Stimulated activated CD4-positive, alpha-beta T cell treated with anti-CD3 and anti-CD28 coated beads, Interleukin-15, amount 100 ng/mL, for 1 hour (primary cell): ENCODE results near the gene TRIM44.
A peak's percentile ranks its signal among the peaks of the same experiment; 100 is the strongest.

Experiments used
- DNase-seq, 2 donors: peaks; one replicate each; pipeline ENCODE4 v3.0.0-alpha.2; 2020; ENCODE audit warnings: low read depth in 1 of 2, low spot score in 1 of 2

The TRIM44 gene, protein sequence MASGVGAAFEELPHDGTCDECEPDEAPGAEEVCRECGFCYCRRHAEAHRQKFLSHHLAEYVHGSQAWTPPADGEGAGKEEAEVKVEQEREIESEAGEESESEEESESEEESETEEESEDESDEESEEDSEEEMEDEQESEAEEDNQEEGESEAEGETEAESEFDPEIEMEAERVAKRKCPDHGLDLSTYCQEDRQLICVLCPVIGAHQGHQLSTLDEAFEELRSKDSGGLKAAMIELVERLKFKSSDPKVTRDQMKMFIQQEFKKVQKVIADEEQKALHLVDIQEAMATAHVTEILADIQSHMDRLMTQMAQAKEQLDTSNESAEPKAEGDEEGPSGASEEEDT

DNA sequence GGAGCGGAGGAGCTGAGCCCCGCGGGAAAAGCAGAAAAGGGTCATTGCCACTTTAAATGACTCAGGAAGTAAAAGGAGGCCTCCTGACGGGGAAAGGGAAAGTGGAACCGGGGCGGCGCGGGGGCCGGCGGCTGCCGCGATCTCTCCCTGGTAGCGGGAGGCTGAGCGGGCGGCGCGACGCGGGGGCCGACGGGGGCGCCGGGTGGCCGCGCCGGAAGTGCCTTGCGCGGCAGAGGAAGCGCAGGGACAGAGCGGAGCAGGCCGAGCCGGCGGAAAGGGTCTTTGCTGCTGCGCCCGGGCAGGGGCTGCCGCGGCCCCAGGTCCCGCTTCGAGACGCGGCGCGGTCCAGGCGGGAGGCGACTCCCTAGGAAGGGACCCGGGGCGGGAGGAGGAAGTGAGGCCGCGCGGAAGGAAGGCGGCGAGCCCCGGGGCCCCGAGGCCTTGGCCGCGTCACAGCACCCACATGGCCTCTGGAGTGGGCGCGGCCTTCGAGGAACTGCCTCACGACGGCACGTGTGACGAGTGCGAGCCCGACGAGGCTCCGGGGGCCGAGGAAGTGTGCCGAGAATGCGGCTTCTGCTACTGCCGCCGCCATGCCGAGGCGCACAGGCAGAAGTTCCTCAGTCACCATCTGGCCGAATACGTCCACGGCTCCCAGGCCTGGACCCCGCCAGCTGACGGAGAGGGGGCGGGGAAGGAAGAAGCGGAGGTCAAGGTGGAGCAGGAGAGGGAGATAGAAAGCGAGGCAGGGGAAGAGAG lies at the start of gene TRIM44:
TRIM44 (plus strand) TSS at position 127 of the 759 bp plus-strand sequence; CDS start at position 464, 337 bp downstream.
- DNase-seq: peak; percentile 55 to 80

DNA sequence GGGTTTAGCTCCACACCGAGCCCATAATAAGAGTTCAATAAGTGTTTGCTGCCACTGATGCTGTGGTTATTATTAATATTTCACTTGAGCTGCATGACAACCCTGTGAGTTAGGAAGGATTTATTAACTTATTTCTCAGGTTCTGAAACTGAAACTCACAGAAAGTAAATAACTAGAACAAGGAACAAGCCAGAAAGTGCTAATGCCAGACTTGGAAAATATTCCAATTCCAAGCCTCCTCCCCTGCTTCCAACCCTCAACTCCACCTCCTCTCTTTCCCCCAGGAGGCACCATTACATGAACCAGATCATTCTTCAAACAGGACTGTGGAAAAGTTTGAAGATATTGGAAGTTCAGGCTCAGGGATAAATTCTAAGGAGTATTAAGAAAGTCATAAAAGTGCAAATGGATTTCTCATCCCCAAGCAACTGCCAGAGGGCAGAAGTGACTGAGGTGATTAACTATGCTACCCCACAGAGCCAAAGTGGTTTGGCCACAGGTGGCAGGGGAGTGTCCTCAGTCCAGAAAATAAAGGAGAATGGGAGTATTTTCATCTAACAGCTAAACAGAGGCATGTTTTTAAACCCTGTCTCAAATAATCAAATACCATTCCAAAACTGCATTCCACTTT lies 47.5 kb upstream of the TRIM44 start:
- DNase-seq: no peak

DNA sequence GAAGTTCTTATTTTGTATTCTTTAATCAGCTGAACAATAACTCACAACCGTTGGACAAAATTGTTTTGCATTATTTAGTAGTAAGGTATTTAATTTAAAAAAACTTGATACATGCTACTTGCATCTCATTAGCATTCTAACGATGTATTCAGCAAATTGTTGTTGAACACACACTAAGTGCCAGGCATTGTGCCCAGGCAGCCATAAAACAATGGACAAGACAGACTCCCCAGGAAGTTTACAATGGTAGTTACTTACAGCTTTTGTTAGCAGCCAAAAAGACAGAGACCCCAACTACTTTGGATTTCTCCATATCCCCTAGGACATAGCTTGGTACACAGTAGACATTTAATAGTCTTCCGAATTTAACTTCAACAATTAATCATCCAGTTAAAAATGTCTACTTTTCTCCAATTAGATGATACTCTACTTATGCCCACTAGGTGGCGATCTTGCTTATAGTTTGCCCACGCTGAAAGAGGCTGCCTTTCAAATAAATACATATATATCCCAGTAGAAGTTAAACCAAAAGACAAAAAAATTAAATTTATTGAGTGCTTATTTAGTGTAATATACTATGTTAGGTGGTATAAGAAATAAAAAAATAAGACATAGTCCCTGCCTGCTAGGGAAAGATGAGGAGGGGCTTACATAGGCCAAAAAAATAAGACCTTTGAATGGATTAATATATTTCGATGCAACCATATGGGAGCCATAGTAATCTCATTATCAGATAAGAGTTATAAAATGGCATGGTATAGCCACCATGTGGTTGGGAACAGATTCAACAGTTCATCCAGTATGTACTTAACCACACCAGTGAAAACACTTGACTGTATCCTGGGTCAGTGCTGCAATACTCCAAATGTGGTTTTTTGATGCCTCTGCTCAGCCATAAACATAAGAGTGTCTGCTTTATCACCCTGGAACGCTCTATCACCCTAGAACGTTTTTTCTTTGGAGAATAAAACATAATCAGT lies 46.4 kb upstream of the TRIM44 start:
- DNase-seq: no peak

DNA sequence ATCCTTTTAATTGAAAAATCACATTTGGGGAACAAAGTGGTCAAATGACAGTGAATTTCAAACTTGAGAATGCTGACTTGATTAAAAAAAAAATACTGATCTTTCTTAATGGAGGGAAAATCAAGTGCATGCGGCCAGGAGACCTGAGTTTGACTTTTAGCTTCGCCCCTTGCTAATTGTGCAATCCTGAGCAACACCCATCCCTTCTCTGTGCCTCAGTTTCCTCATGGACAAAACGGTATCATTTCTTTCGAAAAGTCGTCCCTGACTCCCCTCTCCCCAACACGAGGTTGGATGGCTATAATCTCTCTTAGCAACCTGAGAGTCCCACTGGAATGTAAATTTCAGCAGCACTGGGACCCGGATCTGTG lies 45.3 kb upstream of the TRIM44 start:
- no peak for DNase-seq

DNA sequence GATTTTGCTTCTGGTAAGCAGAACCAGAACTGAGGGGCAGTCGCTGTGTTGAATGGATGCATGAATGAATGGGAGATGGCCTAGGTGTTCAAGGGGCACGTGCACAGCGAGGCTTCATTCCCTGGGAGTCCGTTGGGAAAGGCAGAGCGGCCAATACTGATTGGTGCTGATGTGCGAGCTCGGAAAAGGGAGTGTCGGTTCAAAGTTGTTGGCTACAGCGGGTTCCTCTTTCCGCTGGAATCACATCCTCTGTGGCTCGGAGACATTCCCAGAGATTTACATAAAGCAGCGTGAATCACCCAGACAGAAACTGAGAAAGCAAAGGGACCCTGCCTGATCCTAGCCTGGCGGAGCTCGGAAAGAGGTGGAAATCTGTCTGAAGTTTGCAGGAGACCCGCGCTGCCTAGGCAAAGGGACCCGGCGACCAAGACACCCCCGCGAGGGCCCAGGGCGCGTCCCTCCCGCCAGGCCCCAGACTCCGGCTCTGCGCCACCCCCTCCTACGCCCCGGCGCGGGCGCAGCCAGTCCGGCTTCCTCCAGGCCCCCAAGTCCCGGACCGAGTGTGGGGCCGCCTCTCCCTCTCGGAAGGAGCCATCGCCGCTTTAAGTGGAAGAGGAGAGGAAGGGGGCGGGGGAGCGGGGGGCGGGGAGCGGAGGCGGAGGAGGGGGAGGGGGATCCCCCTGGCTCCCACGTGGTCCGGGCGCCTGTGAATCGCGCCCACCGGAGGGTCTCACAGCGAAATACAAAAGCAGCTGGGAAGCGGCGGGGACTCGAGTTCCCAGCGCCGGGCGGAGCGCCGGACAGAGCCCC lies 44.7 kb upstream of the TRIM44 start, which contains the start of gene FJX1:
FJX1 (plus strand) TSS at position 774 of the 810 bp plus-strand sequence. CDS start 177 bp downstream, outside the sequence.
- peak in 1 of 2 donors; percentile 6 for DNase-seq

DNA sequence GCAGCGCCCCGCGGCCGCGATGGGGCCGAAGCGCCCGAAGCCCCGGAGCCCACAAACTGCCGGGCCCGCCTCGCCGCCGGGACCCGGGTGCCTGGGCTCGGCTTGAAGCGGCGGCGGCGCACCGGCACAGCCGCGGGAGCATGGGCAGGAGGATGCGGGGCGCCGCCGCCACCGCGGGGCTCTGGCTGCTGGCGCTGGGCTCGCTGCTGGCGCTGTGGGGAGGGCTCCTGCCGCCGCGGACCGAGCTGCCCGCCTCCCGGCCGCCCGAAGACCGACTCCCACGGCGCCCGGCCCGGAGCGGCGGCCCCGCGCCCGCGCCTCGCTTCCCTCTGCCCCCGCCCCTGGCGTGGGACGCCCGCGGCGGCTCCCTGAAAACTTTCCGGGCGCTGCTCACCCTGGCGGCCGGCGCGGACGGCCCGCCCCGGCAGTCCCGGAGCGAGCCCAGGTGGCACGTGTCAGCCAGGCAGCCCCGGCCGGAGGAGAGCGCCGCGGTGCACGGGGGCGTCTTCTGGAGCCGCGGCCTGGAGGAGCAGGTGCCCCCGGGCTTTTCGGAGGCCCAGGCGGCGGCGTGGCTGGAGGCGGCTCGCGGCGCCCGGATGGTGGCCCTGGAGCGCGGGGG lies 44.0 kb upstream of the TRIM44 start:
- peak in 1 of 2 donors; percentile 21 for DNase-seq

DNA sequence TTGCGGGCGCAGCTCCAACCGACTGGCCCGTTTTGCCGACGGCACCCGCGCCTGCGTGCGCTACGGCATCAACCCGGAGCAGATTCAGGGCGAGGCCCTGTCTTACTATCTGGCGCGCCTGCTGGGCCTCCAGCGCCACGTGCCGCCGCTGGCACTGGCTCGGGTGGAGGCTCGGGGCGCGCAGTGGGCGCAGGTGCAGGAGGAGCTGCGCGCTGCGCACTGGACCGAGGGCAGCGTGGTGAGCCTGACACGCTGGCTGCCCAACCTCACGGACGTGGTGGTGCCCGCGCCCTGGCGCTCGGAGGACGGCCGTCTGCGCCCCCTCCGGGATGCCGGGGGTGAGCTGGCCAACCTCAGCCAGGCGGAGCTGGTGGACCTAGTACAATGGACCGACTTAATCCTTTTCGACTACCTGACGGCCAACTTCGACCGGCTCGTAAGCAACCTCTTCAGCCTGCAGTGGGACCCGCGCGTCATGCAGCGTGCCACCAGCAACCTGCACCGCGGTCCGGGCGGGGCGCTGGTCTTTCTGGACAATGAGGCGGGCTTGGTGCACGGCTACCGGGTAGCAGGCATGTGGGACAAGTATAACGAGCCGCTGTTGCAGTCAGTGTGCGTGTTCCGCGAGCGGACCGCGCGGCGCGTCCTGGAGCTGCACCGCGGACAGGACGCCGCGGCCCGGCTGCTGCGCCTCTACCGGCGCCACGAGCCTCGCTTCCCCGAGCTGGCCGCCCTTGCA lies 43.3 kb upstream of the TRIM44 start:
- DNase-seq: no peak

DNA sequence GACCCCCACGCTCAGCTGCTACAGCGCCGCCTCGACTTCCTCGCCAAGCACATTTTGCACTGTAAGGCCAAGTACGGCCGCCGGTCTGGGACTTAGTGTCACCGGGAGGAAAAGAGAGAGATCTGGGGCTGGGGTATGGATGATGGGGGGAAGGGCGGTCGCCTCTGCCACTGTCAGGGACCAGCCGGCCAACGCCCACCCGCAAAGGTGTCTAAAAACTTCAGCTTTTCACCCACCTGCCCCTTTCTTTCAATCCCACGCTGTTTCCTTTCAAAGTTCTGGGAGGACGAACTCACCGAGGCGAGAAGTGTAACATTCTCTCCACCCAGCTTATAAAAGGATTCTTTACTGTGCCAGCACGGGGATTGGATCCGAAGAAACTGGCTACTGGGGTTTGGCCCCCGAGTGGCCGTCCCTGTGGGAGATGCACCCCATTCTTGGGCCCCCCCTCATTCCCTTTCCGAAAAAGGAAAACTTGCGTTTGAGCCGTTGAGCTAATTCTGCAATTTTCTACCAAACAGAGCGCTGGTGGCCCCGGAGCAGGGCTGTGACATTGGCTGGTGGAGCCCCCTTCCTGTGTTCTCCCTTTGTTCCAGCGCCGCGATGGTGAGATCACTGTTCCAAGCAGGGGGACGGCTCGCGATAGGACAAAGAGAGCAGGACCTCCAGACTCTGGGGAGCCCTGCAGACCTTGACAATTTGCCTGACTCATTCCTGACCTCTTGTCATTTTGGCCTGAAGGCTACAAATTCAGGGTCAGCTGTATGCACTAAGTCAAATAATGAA lies 42.5 kb upstream of the TRIM44 start:
- DNase-seq: no peak

DNA sequence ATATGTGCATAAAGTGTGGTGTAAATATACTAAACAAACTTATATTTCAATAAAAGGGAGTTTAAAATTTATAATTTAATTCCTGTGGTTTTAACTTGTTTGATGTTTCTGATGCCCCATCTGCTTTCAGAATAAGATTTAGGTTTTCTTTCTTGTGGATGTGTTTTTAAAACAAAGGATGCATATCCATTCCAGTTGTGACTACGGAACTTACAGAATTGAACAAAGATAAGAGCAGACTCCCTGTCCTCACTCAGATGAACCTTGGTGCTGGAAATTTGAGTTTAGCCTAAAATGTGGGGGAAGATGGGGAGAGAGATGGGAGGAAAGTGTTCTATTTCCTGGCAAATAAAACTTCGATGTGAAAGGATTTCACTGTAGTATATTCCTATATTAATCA lies 41.8 kb upstream of the TRIM44 start:
- DNase-seq: no peak

DNA sequence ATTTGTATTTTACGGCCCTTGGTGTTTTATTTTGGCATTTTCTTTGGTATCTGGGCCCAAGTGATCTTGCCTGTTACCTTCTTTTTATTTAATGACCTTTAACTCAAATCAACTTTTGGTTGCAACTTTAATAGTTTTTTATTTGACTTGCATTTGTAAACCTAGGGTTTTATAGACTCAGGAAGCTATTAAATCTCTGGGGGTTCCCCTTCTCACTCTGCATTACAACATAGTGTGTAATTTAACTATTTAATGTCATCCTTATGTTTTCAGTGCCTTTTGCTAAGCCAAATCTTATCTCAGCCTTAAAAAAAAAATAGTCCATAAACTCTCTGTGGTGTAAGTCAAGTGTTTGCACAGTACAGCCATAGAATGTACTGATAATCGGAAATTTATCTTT lies 41.0 kb upstream of the TRIM44 start:
- no peak for DNase-seq

DNA sequence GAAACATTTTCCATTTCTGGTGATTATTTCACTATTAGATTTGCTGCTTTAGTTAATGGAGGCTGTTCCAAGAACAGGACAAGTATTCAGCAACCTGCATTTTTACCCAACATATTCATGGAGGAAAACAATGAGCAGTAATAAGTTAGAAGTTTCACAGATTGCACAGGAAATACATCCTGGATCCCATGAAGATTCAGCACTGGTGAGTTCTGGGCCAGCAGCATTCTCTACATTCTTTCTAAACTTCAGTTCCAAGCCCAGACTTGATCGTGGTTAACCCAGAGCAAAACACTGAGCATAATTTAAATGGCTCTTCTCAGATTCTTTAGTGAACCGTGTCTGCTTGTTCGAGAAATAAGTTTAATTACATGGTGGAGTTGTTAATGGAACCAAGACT lies 40.5 kb upstream of the TRIM44 start:
- no peak for DNase-seq

DNA sequence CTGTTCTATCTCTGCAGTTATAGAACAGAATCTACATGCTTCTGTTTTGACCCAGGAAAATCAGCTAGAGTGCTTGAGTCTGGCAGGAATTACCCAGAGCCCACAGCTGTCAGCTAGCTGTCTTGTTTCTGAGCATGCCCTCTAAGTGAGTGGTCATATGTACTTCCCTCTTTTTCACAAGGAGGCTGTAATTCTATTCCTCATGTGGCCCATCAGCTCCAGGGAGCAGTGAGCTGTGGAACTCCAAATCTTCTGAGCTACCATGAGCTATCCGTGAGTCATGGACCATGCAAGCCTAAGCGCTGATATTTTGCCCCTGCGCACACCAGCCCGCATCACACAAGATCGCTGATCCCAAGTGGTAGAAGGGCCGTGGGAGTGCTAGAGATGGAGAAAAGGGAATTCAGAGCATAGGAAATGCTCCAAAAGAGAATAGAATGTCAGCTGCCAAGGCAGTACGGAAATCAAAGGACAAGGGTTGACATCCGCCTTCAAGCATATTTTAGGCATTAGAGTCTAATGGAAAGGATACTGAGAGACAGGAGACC lies 38.9 kb upstream of the TRIM44 start:
- no peak for DNase-seq

DNA sequence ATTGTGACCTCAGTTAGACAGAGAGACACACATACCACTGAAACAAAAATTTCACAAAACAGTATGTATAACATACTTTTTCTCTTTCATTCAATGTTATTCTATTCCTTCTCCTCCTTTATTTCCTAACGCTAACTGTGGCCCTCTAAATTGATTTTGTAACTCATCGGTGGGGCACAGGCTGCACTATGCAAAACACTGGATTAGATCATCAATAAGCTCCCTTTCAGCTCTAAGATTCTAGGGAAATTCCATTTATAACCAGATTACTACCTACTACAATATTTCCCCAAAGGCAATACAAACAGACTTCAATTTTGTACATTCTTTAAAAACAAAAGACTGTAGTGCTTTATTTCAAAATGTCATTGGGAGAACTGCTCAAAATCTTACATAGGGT lies 38.3 kb upstream of the TRIM44 start:
- DNase-seq: no peak

DNA sequence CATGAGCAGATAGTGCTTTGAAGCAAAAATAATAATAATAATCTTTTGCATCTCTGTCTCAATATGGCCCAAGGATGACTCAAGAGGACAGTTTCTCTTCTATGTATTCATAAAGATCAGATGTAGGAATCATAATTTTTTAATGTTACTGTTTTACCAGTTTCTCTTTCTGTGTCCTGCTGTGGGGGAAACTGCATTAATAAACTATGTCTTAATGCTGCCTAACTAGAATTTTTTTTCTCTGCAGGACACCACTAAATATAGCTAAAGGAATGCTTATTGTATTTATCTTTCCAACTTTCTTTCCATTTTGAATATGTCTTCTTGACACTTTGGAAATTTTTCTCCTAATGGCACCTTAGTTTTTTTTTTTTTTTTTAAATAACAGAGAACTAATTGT lies 37.8 kb upstream of the TRIM44 start:
- DNase-seq: no peak

DNA sequence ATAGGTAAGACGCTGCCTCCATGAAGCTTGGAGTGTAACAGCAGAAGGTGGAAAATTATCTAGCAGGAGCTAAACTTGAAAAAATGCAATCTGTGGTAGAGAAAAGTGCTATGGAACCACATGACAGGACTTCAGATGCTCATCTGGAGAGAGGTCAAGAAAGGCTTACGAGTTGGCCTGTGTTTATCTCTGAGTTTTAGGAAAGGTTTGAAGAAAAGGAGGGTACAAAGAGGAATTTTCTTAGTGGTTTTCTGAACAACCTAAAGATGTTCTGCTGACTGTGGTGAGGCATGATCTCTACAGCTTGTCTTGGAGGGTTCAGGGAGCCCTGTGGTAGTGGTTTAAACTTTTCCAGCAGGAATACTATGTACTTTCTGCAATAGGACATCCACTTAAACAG lies 36.1 kb upstream of the TRIM44 start:
- no peak for DNase-seq

DNA sequence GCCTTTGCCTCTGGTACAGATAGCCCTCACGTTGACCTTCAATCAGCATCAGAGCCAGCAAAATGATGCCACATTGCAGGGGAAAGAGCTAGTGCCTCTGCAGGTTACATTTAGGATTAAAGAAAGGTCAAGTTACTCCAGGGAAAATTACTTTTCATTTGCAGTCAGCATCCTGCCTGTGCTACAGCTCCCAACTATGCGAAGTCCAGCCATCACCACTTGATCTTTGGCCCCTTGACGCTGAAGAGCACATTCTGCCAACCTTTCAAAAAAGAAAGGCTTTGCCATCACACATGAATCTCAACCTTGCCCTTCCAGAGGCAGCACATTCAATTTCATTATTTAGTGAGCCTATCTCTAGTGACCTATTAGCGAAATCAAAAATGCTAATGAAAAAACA lies 33.1 kb upstream of the TRIM44 start:
- DNase-seq: no peak

DNA sequence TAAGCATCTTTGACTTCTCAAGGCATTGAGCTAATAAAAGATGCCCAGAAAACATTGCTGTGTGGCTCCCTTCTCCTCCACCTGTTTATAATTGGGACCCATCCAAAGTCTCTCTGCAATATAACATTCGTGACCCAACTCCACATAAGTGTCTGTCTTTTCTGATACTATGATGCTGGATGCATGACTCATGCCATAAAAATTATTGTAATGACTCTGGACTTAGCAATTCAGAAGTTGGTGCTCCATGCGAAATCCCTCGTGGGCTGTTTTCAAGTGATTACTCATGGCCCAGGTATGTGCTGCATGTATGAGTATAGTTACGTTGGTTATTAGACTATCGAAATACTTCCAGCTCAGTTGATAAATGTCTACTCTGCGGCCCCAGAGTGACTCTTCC lies 32.7 kb upstream of the TRIM44 start:
- no peak for DNase-seq

DNA sequence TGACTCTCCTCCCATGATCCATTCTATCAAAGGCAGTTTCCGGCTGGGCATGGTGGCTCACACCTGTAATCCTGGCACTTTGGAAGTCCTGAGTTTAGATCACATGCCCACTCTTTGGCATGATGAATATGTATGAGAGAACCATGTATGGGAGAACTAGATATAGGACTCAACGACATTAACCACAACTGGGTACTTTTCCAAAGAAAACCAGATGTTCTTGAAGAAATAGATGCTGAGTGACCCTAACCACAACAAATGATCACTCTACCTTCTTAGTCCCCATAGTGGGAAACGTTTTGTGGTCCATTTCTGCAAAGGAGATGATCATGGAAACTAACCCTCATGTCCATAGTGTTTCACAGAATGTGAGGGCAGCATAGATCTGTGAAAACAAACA lies 30.7 kb upstream of the TRIM44 start:
- DNase-seq: no peak
